Transverse colon (tissue), 4 donors: ENCODE data around the gene WWC1. TPM values are rescaled to one million over a fixed set of nuclear protein-coding genes. Genes with fewer than 3 reads are reported as not detected.
A peak's percentile ranks its signal among the peaks of the same experiment; 100 is the strongest.

Experiments
- DNase-seq: peaks from one replicate; pipeline ENCODE4 v3.0.0-alpha.2; 2019
- H3K27ac ChIP-seq, 4 donors: fragments of 200-600 bp; sonication (generic); 2 replicates each; pipeline ENCODE4 v1.5.1; 2016 to 2018; ENCODE audit warnings: inconsistent platforms in 4 of 4
- H3K27me3 ChIP-seq: fragments of 200-600 bp; sonication (generic); 2 replicates; pipeline ENCODE4 v1.5.1; 2017; ENCODE audit warnings: inconsistent platforms
- H3K36me3 ChIP-seq, 4 donors: fragments of 200-600 bp; sonication (generic); 2 replicates each; pipeline ENCODE4 v1.5.1; 2017 to 2019; ENCODE audit warnings: inconsistent platforms in 4 of 4
- H3K4me1 ChIP-seq, 4 donors: fragments of 200-600 bp; sonication (generic); 2 replicates each; pipeline ENCODE4 v1.5.1; 2017 to 2020; ENCODE audit warnings: inconsistent platforms in 4 of 4
- H3K4me3 ChIP-seq, 4 donors: fragments of 200-600 bp; sonication (generic); 1 replicate in 1 of 4; 2 replicates in 3 of 4; pipeline versions ENCODE4 v1.5.1 to v1.6.1; 2017 to 2019; ENCODE audit warnings: inconsistent platforms in 4 of 4
- H3K9me3 ChIP-seq, 2 donors: fragments of 200-600 bp; sonication (generic); 2 replicates each; pipeline ENCODE4 v1.5.1; 2017 to 2019; ENCODE audit warnings: inconsistent platforms in 2 of 2
- CTCF ChIP-seq, 5 experiments: fragments of 200-600 bp in 3 of 5; fragments of 450-650 bp in 2 of 5; sonication (generic) in 3 of 5; IDR thresholded peaks; 1 replicate in 2 of 5; 2 replicates in 3 of 5; pipeline ENCODE4 v1.5.1; 2016 to 2017; ENCODE audit warnings: antibody characterized with exemption in 5 of 5, inconsistent platforms in 3 of 5, mild to moderate bottlenecking in 2 of 5, moderate library complexity in 1 of 5
- EP300 ChIP-seq: sonication (generic); formaldehyde crosslinking; IDR thresholded peaks from one replicate; pipeline ENCODE4 v1.6.1; 2017; ENCODE audit warnings: antibody characterized with exemption, low read depth
- POLR2A ChIP-seq: fragments of 450-650 bp; IDR thresholded peaks from one replicate; pipeline ENCODE4 v1.6.1; 2016; ENCODE audit warnings: antibody characterized with exemption, mild to moderate bottlenecking, moderate library complexity
- POLR2AphosphoS5 ChIP-seq, 3 donors: sonication (generic); formaldehyde crosslinking; IDR thresholded peaks; one replicate each; pipeline ENCODE4 v1.6.1; 2016; ENCODE audit warnings: antibody characterized with exemption in 3 of 3
- WGBS, 2 donors: methylation state at CpG; one replicate each; pipeline ENCODE4 v1.1.5; 2018; ENCODE audit warnings: low coverage in 1 of 2; 5-methylcytosine and 5-hydroxymethylcytosine counted together
- in situ Hi-C, 4 donors: fragments of 200-750 bp; cut with MboI; loops; one replicate each; pipeline versions ENCODE4 v1.15.0 to v1.15.1; 2017; ENCODE audit warnings: low sequenced_read_pairs in 3 of 4, low pct_ligation_motif_present in 1 of 4, low pct_unique_long_range_greater_than_20kb in 1 of 4
- intact Hi-C: fragments of 100-400 bp; cut with DNase I; formaldehyde crosslinking; loops from one replicate; pipeline ENCODE4 v1.15.1; 2023; ENCODE audit warnings: low total_unique reads
- total RNA-seq, 4 donors: library from RNA; depleted of rRNA; stranded (reverse); fragments of >200 nt; gene quantifications; one replicate each; pipeline ENCODE4 v1.1.0, GENCODE V29; 2016

The WWC1 gene
- total RNA-seq, 4 donors from 2014 or later, result 10.1 to 34.8 (median 16.8) TPM

DNA sequence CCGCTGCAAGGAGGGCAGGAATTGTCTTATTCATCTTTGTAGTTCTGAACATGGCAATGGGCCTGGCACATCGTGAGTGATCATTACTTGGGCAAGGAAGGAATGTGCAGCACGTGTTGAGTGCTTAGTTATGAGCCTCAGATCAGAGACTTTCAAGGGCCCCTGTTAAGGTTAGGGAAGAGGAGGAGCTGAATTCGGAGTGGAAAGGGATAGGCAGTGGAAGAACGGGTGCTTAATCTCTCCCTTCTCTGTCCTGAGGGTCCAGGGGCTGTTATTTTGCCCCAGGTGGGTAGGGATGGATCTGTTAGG, 135.4 kb downstream of the WWC1 start:
- 58 to 79% methylated on average over 2 to 5 of the region's 5 CpGs for WGBS, 2 donors
- no peaks in the 10 kb centered on the region for H3K27me3 ChIP-seq
- H3K4me1 ChIP-seq, result peaks cover 0 to 2% (median 0%) of the 10 kb centered on the region in 4 donors
- no peaks in the 10 kb centered on the region for H3K36me3 ChIP-seq
- H3K27ac ChIP-seq, result no peak overlapping the region
- no peaks in the 10 kb centered on the region for H3K9me3 ChIP-seq
- intact Hi-C loops, result no loop called here
- no peak overlapping the region for H3K4me3 ChIP-seq
- TF ChIP-seq CTCF (IDR thresholded peaks at IDR 0.05), result no peak
- TF ChIP-seq EP300, result no peak
- no peak for TF ChIP-seq POLR2A
- no peak for TF ChIP-seq POLR2AphosphoS5 (IDR thresholded peaks at IDR 0.05)
- DNase-seq, result no peak
- in situ Hi-C loops, result loop anchor here in 1 of 4 donors (25.0 kb wide), 1 partner anchor 165 kb away; no protein-coding TSS in a partner anchor

- WGBS, 2 donors, result 84 to 89% methylated on average over 4 of the region's 4 CpGs
- no peaks in the 10 kb centered on the region for H3K36me3 ChIP-seq
- in situ Hi-C loops (loop anchor here in 1 of 4 donors (25.0 kb wide), 1 partner anchor 165 kb away; no protein-coding TSS in a partner anchor), intact Hi-C loops (no loop called here)
- DNase-seq, result no peak
- no peaks in the 10 kb centered on the region for H3K27me3 ChIP-seq
- TF ChIP-seq EP300 (no peak), POLR2AphosphoS5 (IDR thresholded peaks at IDR 0.05) (no peak), POLR2A (no peak), CTCF (IDR thresholded peaks at IDR 0.05) (no peak)
- no peaks in the 10 kb centered on the region for H3K9me3 ChIP-seq
- no peak overlapping the region for H3K4me3 ChIP-seq
- H3K4me1 ChIP-seq, result peaks cover 0 to 2% (median 0%) of the 10 kb centered on the region in 4 donors
- no peak overlapping the region for H3K27ac ChIP-seq
These were observed 135.8 kb downstream of the WWC1 start for GRCh38 chr5:168427224-168427623.

DNA sequence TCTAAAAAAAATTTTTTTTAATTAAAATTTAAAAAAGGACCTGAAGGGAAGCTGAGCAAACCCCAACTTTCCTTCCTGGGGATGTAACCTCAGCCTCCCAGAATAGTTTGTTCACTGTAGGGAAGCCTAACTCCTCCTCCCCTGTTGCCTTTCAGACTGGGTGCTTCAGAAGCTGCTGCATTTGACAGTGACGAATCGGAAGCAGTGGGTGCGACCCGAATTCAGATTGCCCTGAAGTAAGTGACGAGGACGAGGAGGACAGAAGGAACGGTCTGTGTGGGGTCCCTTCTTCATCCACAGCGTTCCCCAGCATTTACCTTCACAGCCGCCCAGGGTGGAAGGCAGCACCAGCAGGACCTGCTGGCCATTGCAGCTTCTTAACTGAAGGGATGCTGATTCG, 137.1 kb downstream of the WWC1 start:
- intact Hi-C loops (no loop called here), in situ Hi-C loops (loop anchor here in 1 of 4 donors (25.0 kb wide), 1 partner anchor 166 kb away; no protein-coding TSS in a partner anchor)
- Histone ChIP-seq H3K4me3 (no peak overlapping the region), H3K4me1 (peaks cover 0 to 2% (median 0%) of the 10 kb centered on the region in 4 donors), H3K36me3 (no peaks in the 10 kb centered on the region), H3K27ac (no peak overlapping the region), H3K9me3 (no peaks in the 10 kb centered on the region), H3K27me3 (no peaks in the 10 kb centered on the region)
- no peak for DNase-seq
- 90% methylated on average over 10 of the region's 10 CpGs; no CpG with 5 or more reads in 1 of the 2 donors for WGBS, 2 donors
- TF ChIP-seq CTCF (IDR thresholded peaks at IDR 0.05), result no peak

DNA sequence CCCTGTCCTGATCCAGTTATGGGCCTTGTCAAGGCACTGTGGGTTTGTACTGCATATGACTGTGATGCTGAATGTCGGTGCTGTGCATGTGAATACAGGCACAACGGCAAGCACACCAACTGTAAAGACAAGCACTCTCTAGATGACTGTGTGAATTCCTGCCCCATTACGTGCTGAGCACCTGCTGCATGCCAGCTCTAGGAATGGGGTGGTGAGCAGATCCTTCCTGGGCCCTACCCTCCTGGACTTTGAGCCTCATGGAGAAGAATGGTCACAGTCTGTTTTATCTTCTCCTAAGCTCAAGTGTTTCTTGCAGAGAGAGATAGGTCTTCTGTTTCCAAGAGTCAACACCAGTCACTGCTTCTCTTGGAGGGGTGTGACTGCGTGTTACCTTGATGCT, 138.9 kb downstream of the WWC1 start:
- Histone ChIP-seq H3K4me1 (peaks cover 0 to 2% (median 0%) of the 10 kb centered on the region in 4 donors), H3K4me3 (no peak overlapping the region), H3K9me3 (no peaks in the 10 kb centered on the region), H3K27ac (no peak overlapping the region), H3K36me3 (no peaks in the 10 kb centered on the region), H3K27me3 (no peaks in the 10 kb centered on the region)
- WGBS, 2 donors, result 57% methylated on average over 4 of the region's 4 CpGs; no CpG with 5 or more reads in 1 of the 2 donors
- intact Hi-C loops (no loop called here), in situ Hi-C loops (loop anchor here in 1 of 4 donors (25.0 kb wide), 1 partner anchor 168 kb away; no protein-coding TSS in a partner anchor)
- DNase-seq, result peak; percentile 43
- no peak for TF ChIP-seq POLR2AphosphoS5 (IDR thresholded peaks at IDR 0.05)
- no peak for TF ChIP-seq EP300
- no peak for TF ChIP-seq CTCF (IDR thresholded peaks at IDR 0.05)
- no peak for TF ChIP-seq POLR2A
